T-cell (primary cell): ENCODE data around the gene SUSD1. TPM values are rescaled to one million over a fixed set of nuclear protein-coding genes. Genes with fewer than 3 reads are reported as not detected.
"Not testable (repeated sequence)": the region's sequence is repeated elsewhere in the genome, so short reads cannot be mapped to it uniquely, and the experiment has no call there.

ENCODE experiments used
- ATAC-seq, 4 experiments: fragments of 200-7000 bp in 3 of 4; fragments of 150-1000 bp in 1 of 4; cut with Tn5 transposase; replicated peaks in 1 of 4; 1 replicate in 3 of 4; 2 replicates in 1 of 4; pipeline ENCODE4 v1.10.0; 2021; ENCODE audit warnings: moderate library complexity in 3 of 4, mild to moderate bottlenecking in 2 of 4, moderate number of reproducible peaks in 1 of 4
- CTCF ChIA-PET, 2 donors: fragments of 300-600 bp; sonication (Branson Sonifier 250); formaldehyde crosslinking; loops; one replicate each; lab custom pipeline; 2022; ENCODE audit warnings: antibody characterized with exemption in 2 of 2; lab: Charles Lee
- POLR2A ChIA-PET, 2 donors: fragments of 300-600 bp; sonication (Branson Sonifier 250); formaldehyde crosslinking; loops; one replicate each; lab custom pipeline; 2022; ENCODE audit warnings: antibody characterized with exemption in 2 of 2; lab: Charles Lee
- DNase-seq, 35 experiments: peaks; one replicate each; pipeline versions ENCODE4 v3.0.0 to v3.0.0-alpha.2; 2013 to 2023
- H3K27ac ChIP-seq: one replicate; pipeline ENCODE4 v1.5.1; 2013; ENCODE audit warnings: low read length
- H3K27me3 ChIP-seq, 2 experiments: replicated peaks in 1 of 2; 1 replicate in 1 of 2; 2 replicates in 1 of 2; pipeline versions ENCODE4 v1.6.1 to v1.7.0; 2013; ENCODE audit warnings: low read length in 1 of 2, mixed read lengths in 1 of 2; ENCODE audit not compliant: control insufficient read depth in 2 of 2, insufficient read depth in 2 of 2; ENCODE audit errors: extremely low read depth in 1 of 2
- H3K36me3 ChIP-seq, 2 donors: 1 replicate in 1 of 2; 2 replicates in 1 of 2; pipeline versions ENCODE4 v1.6.1 to v1.7.0; 2013; ENCODE audit warnings: low read length in 1 of 2; ENCODE audit not compliant: control insufficient read depth in 2 of 2, insufficient read depth in 1 of 2; ENCODE audit errors: extremely low read depth in 1 of 2
- H3K4me1 ChIP-seq, 2 experiments: 1 replicate in 1 of 2; 2 replicates in 1 of 2; pipeline versions ENCODE4 v1.6.1 to v1.7.0; 2013; ENCODE audit warnings: low read length in 2 of 2, mixed read lengths in 1 of 2; ENCODE audit not compliant: insufficient read depth in 2 of 2, control insufficient read depth in 1 of 2; ENCODE audit errors: extremely low read depth in 1 of 2
- H3K4me3 ChIP-seq, 2 donors: 1 replicate in 1 of 2; 2 replicates in 1 of 2; pipeline versions ENCODE4 v1.5.1 to v1.7.0; 2013; ENCODE audit warnings: mild to moderate bottlenecking in 2 of 2, low read length in 1 of 2, moderate library complexity in 1 of 2; ENCODE audit not compliant: control insufficient read depth in 1 of 2; ENCODE audit errors: extremely low read depth in 1 of 2
- H3K9me3 ChIP-seq: 2 replicates; pipeline ENCODE4 v1.7.0; 2013
- H3K27ac Mint-ChIP-seq, 2 donors: one replicate each; pipeline ENCODE4 v1.8.0; 2020 to 2021; ENCODE audit warnings: mild to moderate bottlenecking in 2 of 2, mixed read lengths in 2 of 2
- H3K27me3 Mint-ChIP-seq, 2 donors: one replicate each; pipeline ENCODE4 v1.8.0; 2021 to 2022; ENCODE audit warnings: mixed read lengths in 2 of 2
- H3K36me3 Mint-ChIP-seq: one replicate; pipeline ENCODE4 v1.8.0; 2021; ENCODE audit warnings: mixed read lengths
- H3K4me1 Mint-ChIP-seq, 3 donors: one replicate each; pipeline ENCODE4 v1.8.0; 2020 to 2022; ENCODE audit warnings: mixed read lengths in 3 of 3, mild to moderate bottlenecking in 1 of 3
- H3K4me3 Mint-ChIP-seq, 3 donors: one replicate each; pipeline ENCODE4 v1.8.0; 2020 to 2022; ENCODE audit warnings: mild to moderate bottlenecking in 3 of 3, mixed read lengths in 3 of 3, moderate library complexity in 3 of 3
- H3K9me3 Mint-ChIP-seq, 3 donors: one replicate each; pipeline ENCODE4 v1.8.0; 2020 to 2022; ENCODE audit warnings: mixed read lengths in 3 of 3
- WGBS: methylation state at CpG from one replicate; pipeline ENCODE4 v1.1.5; 2013; ENCODE audit warnings: missing lambda C conversion rate; ENCODE audit not compliant: insufficient coverage; 5-methylcytosine and 5-hydroxymethylcytosine counted together
- total RNA-seq, 35 experiments: library from RNA in 6 of 35; stranded (reverse) in 6 of 35; fragments of 120-200 nt in 1 of 35; gene quantifications; one replicate each; pipeline versions ENCODE4 v1.2.1 to v1.2.4 and lab custom pipeline; 2013 to 2026

The SUSD1 gene
- total RNA-seq, 5 donors from 2014 or later (not counting 1 experiment from before 2014, with no cell fraction given) = 5.6 to 17.5 (median 7.9) TPM

DNA sequence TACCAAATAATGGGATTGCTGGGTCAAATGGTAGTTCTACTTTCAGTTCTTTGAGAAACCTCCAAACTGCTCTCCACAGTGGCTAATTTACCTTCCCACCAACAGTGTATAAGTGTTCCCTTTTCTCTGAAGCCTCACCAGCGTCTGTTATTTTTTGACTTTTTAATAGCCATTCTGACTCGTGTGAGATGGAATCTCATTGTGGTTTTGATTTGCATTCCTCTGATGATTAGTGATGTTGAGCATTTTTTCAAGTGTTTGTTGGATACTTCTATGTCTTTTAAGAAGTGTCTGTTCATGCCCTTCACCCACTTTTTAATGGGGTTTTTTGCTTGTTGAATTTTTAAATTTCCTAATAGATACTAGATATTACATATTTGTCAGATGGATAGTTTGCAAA, 28.4 kb upstream of the SUSD1 start:
- ChIA-PET POLR2A (no interaction called here), CTCF (no interaction called here)
- H3K4me1 ChIP-seq = no peaks in the 10 kb centered on the region
- peaks cover 9% of the 10 kb centered on the region for H3K9me3 ChIP-seq
- peaks cover 40% of the 10 kb centered on the region for H3K36me3 Mint-ChIP-seq
- H3K9me3 Mint-ChIP-seq = peaks cover 17 to 37% (median 24%) of the 10 kb centered on the region in 3 donors
- H3K4me1 Mint-ChIP-seq = peaks cover 0 to 9% (median 0%) of the 10 kb centered on the region in 3 donors
- no peak overlapping the region for H3K4me3 ChIP-seq
- no peak for DNase-seq
- no peak overlapping the region for H3K27ac Mint-ChIP-seq
- no peak overlapping the region for H3K4me3 Mint-ChIP-seq
- H3K27ac ChIP-seq = no peak overlapping the region
- ATAC-seq = no peak
- WGBS = no CpG with 5 or more reads among the region's 2 CpGs
- H3K27me3 Mint-ChIP-seq = no peaks in the 10 kb centered on the region
- peaks cover 10 to 13% of the 10 kb centered on the region in 2 donors for H3K36me3 ChIP-seq
- no peaks in the 10 kb centered on the region for H3K27me3 ChIP-seq

- 100% methylated on average over 1 of the region's 5 CpGs for WGBS
- H3K36me3 ChIP-seq = no peaks in the 10 kb centered on the region
- H3K27me3 ChIP-seq = no peaks in the 10 kb centered on the region
- POLR2A ChIA-PET = no interaction called here
- H3K27ac ChIP-seq = no peak overlapping the region
- CTCF ChIA-PET = interaction anchor here in 1 of 2 donors (0.6 kb wide), 1 partner anchor 118 kb away, joined by 3 read pairs; no protein-coding TSS in a partner anchor
- peaks cover 6 to 19% (median 9%) of the 10 kb centered on the region in 3 donors for H3K9me3 Mint-ChIP-seq
- ATAC-seq (no peak), DNase-seq (no peak)
- H3K27me3 Mint-ChIP-seq = no peaks in the 10 kb centered on the region
- H3K4me1 Mint-ChIP-seq = peaks cover 0 to 9% (median 0%) of the 10 kb centered on the region in 3 donors
- H3K4me1 ChIP-seq = no peaks in the 10 kb centered on the region
- H3K36me3 Mint-ChIP-seq = peaks cover 18% of the 10 kb centered on the region
- no peak overlapping the region for H3K4me3 ChIP-seq
- H3K9me3 ChIP-seq = no peaks in the 10 kb centered on the region
- no peak overlapping the region for H3K4me3 Mint-ChIP-seq
- no peak overlapping the region for H3K27ac Mint-ChIP-seq
Measured at GRCh38 chr9:112200711-112201110, 25.6 kb upstream of the SUSD1 start.

- Histone ChIP-seq H3K27ac (no peak overlapping the region), H3K4me1 (no peaks in the 10 kb centered on the region), H3K27me3 (no peaks in the 10 kb centered on the region), H3K9me3 (no peaks in the 10 kb centered on the region), H3K4me3 (no peak overlapping the region), H3K36me3 (no peaks in the 10 kb centered on the region)
- Mint-ChIP-seq H3K27ac (no peak overlapping the region), H3K9me3 (peaks cover 0 to 10% (median 9%) of the 10 kb centered on the region in 3 donors), H3K36me3 (peaks cover 3% of the 10 kb centered on the region), H3K4me3 (no peak overlapping the region), H3K27me3 (no peaks in the 10 kb centered on the region), H3K4me1 (peaks cover 0 to 9% (median 0%) of the 10 kb centered on the region in 3 donors)
- no peak for ATAC-seq
- DNase-seq = no peak
- WGBS = 100% methylated on average over 1 of the region's 4 CpGs
- POLR2A ChIA-PET = interaction anchor here in 1 of 2 donors (0.5 kb wide), 1 partner anchor 203 kb away, joined by 4 read pairs; no protein-coding TSS in a partner anchor
- CTCF ChIA-PET = no interaction called here
Measured at GRCh38 chr9:112198646-112199045, 23.5 kb upstream of the SUSD1 start.

GRCh38 chr9:112194969-112195431, 19.9 kb upstream of the SUSD1 start:
- 100% methylated on average over 2 of the region's 4 CpGs for WGBS
- DNase-seq = no peak
- no peaks in the 10 kb centered on the region for H3K9me3 ChIP-seq
- H3K4me3 ChIP-seq = no peak overlapping the region
- ChIA-PET CTCF (interaction anchor here in 1 of 2 donors (0.5 kb wide), 1 partner anchor 571 kb away, joined by 6 read pairs; no protein-coding TSS in a partner anchor), POLR2A (no interaction called here)
- no peaks in the 10 kb centered on the region for H3K36me3 ChIP-seq
- H3K27ac ChIP-seq = no peak overlapping the region
- no peak overlapping the region for H3K4me3 Mint-ChIP-seq
- H3K4me1 ChIP-seq = no peaks in the 10 kb centered on the region
- H3K36me3 Mint-ChIP-seq = peaks cover 13% of the 10 kb centered on the region
- peaks cover 0 to 9% (median 0%) of the 10 kb centered on the region in 3 donors for H3K4me1 Mint-ChIP-seq
- H3K9me3 Mint-ChIP-seq = no peaks in the 10 kb centered on the region
- H3K27ac Mint-ChIP-seq = no peak overlapping the region
- H3K27me3 ChIP-seq = no peaks in the 10 kb centered on the region
- H3K27me3 Mint-ChIP-seq = no peaks in the 10 kb centered on the region
- ATAC-seq = no peak

DNA sequence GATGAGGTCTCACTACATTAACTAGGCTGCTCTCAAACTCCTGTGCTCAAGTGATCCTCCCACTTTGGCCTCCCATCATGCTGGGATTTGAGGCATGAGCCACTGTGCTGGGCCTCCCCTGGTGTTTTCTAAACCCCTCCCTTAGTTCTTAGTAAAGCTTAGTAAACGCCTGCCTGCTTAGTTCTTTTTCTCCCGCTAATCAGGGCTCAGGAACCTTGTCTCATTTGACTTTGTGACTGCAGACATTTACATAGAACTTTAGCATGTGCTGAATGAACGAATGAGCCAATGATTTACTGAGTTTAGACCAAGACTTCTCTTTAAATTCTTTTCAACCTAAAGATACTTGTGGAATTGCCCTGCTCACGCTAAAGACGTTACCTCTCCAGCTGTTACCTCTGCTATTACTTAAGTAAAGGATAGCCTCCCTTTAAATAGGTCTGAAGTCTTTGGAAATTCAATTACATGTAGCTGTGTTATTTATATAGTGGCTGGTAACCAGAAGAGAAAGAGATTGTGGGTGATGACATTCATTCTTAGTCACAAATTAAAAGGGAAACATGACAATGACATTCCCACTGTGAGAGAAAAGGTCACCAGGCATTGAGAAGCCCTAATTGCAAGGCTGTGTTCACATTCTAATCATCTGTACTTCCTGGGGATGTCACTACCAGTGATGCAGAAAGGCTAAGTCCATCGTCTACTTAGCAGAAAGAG, 18.6 kb upstream of the SUSD1 start:
- Mint-ChIP-seq H3K27me3 (no peaks in the 10 kb centered on the region), H3K27ac (no peak overlapping the region), H3K4me3 (no peak overlapping the region), H3K36me3 (peaks cover 13% of the 10 kb centered on the region), H3K9me3 (no peaks in the 10 kb centered on the region), H3K4me1 (no peaks in the 10 kb centered on the region)
- 100% methylated on average over 2 of the region's 6 CpGs for WGBS
- H3K36me3 ChIP-seq = no peaks in the 10 kb centered on the region
- no peaks in the 10 kb centered on the region for H3K27me3 ChIP-seq
- POLR2A ChIA-PET = no interaction called here
- no peaks in the 10 kb centered on the region for H3K9me3 ChIP-seq
- H3K4me3 ChIP-seq = no peak overlapping the region
- DNase-seq (no peak), ATAC-seq (no peak)
- CTCF ChIA-PET = no interaction called here
- H3K4me1 ChIP-seq = no peaks in the 10 kb centered on the region
- no peak overlapping the region for H3K27ac ChIP-seq

GRCh38 chr9:112190320-112190719, 15.2 kb upstream of the SUSD1 start:
- WGBS = no CpG with 5 or more reads among the region's 1 CpG
- H3K4me1 ChIP-seq, H3K4me1 Mint-ChIP-seq, H3K27me3 ChIP-seq, H3K4me3 ChIP-seq, H3K27me3 Mint-ChIP-seq, H3K27ac ChIP-seq, H3K36me3 ChIP-seq, H3K9me3 ChIP-seq, ATAC-seq, H3K9me3 Mint-ChIP-seq, H3K27ac Mint-ChIP-seq, H3K4me3 Mint-ChIP-seq, CTCF ChIA-PET, DNase-seq: not testable (repeated sequence)
- H3K36me3 Mint-ChIP-seq = peaks cover 13% of the 10 kb centered on the region
- POLR2A ChIA-PET = interaction anchor here in 1 of 2 donors (0.6 kb wide), 1 partner anchor 301 kb away, joined by 5 read pairs; no protein-coding TSS in a partner anchor
